ENCODE measurements around the gene TMEM174.
"Not testable (repeated sequence)": the region's sequence is repeated elsewhere in the genome, so short reads cannot be mapped to it uniquely, and the experiment has no call there.

TMEM174 gene

GRCh38 chr5:73197637-73198257 lies 24.8 kb downstream of the TMEM174 start:
- DNase-seq, result no peak

- DNase-seq, result peak in 2 of 4 experiments; percentile 14 to 26
These were observed 26.0 kb downstream of the TMEM174 start for GRCh38 chr5:73198833-73199592.

- DNase-seq, result no peak
These were observed 26.7 kb downstream of the TMEM174 start for GRCh38 chr5:73199671-73200070.

GRCh38 chr5:73201547-73202513 lies 28.8 kb downstream of the TMEM174 start:
- DNase-seq, result peak; percentile 59 to 79 (median 64)

- DNase-seq, result no peak
These were observed 31.3 kb downstream of the TMEM174 start for GRCh38 chr5:73204332-73204731.

GRCh38 chr5:73204733-73205132 lies 31.7 kb downstream of the TMEM174 start:
- DNase-seq, result no peak

- no peak for DNase-seq
These were observed 32.3 kb downstream of the TMEM174 start for GRCh38 chr5:73205305-73205704.

GRCh38 chr5:73207239-73207638 lies 34.2 kb downstream of the TMEM174 start:
- DNase-seq, result not testable (repeated sequence)

- DNase-seq, result not testable (repeated sequence)
These were observed 36.1 kb downstream of the TMEM174 start for GRCh38 chr5:73209075-73209474.

GRCh38 chr5:73212693-73213092 lies 39.7 kb downstream of the TMEM174 start:
- DNase-seq, result not testable (repeated sequence)

- DNase-seq, result no peak
These were observed 40.6 kb downstream of the TMEM174 start for GRCh38 chr5:73213566-73213998.

- DNase-seq, result no peak
These were observed 41.3 kb downstream of the TMEM174 start for GRCh38 chr5:73214306-73214705.

- no peak for DNase-seq
These were observed 42.0 kb downstream of the TMEM174 start for GRCh38 chr5:73214996-73215395.

- DNase-seq, result peak in 2 of 4 experiments; percentile 10 to 18
These were observed 42.5 kb downstream of the TMEM174 start for GRCh38 chr5:73215531-73215890.

GRCh38 chr5:73215891-73216610 lies 43.1 kb downstream of the TMEM174 start:
- peak; percentile 69 to 87 (median 75) for DNase-seq

- no peak for DNase-seq
These were observed 45.7 kb downstream of the TMEM174 start for GRCh38 chr5:73218552-73219171.

- DNase-seq, result not testable (repeated sequence)
These were observed 46.3 kb downstream of the TMEM174 start for GRCh38 chr5:73219336-73219735.

- DNase-seq, result no peak
These were observed 48.2 kb downstream of the TMEM174 start for GRCh38 chr5:73221161-73221560.

GRCh38 chr5:73221726-73222125 lies 48.7 kb downstream of the TMEM174 start:
- DNase-seq, result no peak

- no peak for DNase-seq
These were observed 49.2 kb downstream of the TMEM174 start for GRCh38 chr5:73222173-73222572.
